HEK293 (cell line): ENCODE data around the gene FANCE.
A peak's percentile ranks its signal among the peaks of the same experiment; 100 is the strongest.

ENCODE experiments used
- CTCF ChIA-PET: fragments of 350-600 bp; formaldehyde crosslinking; extraction: SDS; loops from one replicate; lab custom pipeline; 2021; ENCODE audit warnings: antibody characterized with exemption; lab: Yijun Ruan, JAX
- POLR2A ChIA-PET: fragments of 300-600 bp; formaldehyde crosslinking; extraction: SDS; loops from one replicate; lab custom pipeline; 2020; ENCODE audit warnings: antibody characterized with exemption, inconsistent platforms; lab: Yijun Ruan, JAX
- H3K27ac ChIP-seq: fragments of 200-500 bp; sonication (Bioruptor generic); 2 replicates; pipeline ENCODE4 v1.5.1; 2014; ENCODE audit warnings: low read depth, low read length, control low read depth, inconsistent platforms; ENCODE audit errors: extremely low read depth
- H3K36me3 ChIP-seq, 2 experiments: fragments of 200-500 bp in 1 of 2; sonication (Bioruptor generic) in 1 of 2; 1 replicate in 1 of 2; 2 replicates in 1 of 2; pipeline ENCODE4 v1.5.1; 2014 to 2017; ENCODE audit warnings: inconsistent platforms in 2 of 2, low read length in 2 of 2; ENCODE audit not compliant: control insufficient read depth in 2 of 2, insufficient read depth in 1 of 2
- H3K4me1 ChIP-seq: fragments of 200-500 bp; sonication (Bioruptor generic); 2 replicates; pipeline ENCODE4 v1.5.1; 2014; ENCODE audit warnings: mild to moderate bottlenecking, low read length, inconsistent platforms; ENCODE audit not compliant: control insufficient read depth, insufficient read depth
- H3K4me3 ChIP-seq: 2 replicates; pipeline ENCODE4 v1.5.1; 2011; ENCODE audit warnings: low read depth, mild to moderate bottlenecking, control low read depth, low read length, moderate library complexity
- H3K9me3 ChIP-seq: fragments of 200-500 bp; sonication (Bioruptor generic); 2 replicates; pipeline ENCODE4 v1.5.1; 2014; ENCODE audit warnings: low read depth, low read length, inconsistent platforms; ENCODE audit not compliant: control insufficient read depth, insufficient read depth
- AEBP2 ChIP-seq: fragments of 450-650 bp; formaldehyde crosslinking; IDR thresholded peaks from 2 replicates; pipeline ENCODE4 v1.5.1; 2016; ENCODE audit warnings: missing biosample characterization, missing genetic modification characterization, borderline replicate concordance
- GLIS1 ChIP-seq: fragments of 450-650 bp; formaldehyde crosslinking; IDR thresholded peaks from 2 replicates; pipeline ENCODE4 v1.5.1; 2016; ENCODE audit warnings: missing biosample characterization, missing genetic modification characterization
- MZF1 ChIP-seq: fragments of 450-650 bp; formaldehyde crosslinking; IDR thresholded peaks from 2 replicates; pipeline ENCODE4 v1.5.1; 2017; ENCODE audit warnings: missing biosample characterization, missing genetic modification characterization, borderline replicate concordance
- OVOL3 ChIP-seq: fragments of 450-650 bp; formaldehyde crosslinking; IDR thresholded peaks from 2 replicates; pipeline ENCODE4 v1.5.1; 2016; ENCODE audit warnings: missing biosample characterization, missing genetic modification characterization
- SP7 ChIP-seq: fragments of 450-650 bp; formaldehyde crosslinking; IDR thresholded peaks from 2 replicates; pipeline ENCODE4 v1.5.1; 2016; ENCODE audit warnings: missing biosample characterization, missing genetic modification characterization
- TCF7L2 ChIP-seq: IDR thresholded peaks from 2 replicates; pipeline ENCODE4 v1.6.1; 2011; ENCODE audit warnings: low read depth, mild to moderate bottlenecking, inconsistent platforms, low read length, moderate library complexity, borderline replicate concordance
- ZFHX2 ChIP-seq: fragments of 450-650 bp; formaldehyde crosslinking; conservative IDR thresholded peaks from 2 replicates; pipeline ENCODE4 v1.5.1; 2016; ENCODE audit warnings: missing biosample characterization, missing genetic modification characterization
- ZNF18 ChIP-seq: fragments of 450-650 bp; formaldehyde crosslinking; IDR thresholded peaks from 2 replicates; pipeline ENCODE4 v1.5.1; 2016; ENCODE audit warnings: missing biosample characterization, missing genetic modification characterization
- ZNF214 ChIP-seq: fragments of 450-650 bp; formaldehyde crosslinking; IDR thresholded peaks from 2 replicates; pipeline ENCODE4 v1.5.1; 2017; ENCODE audit warnings: missing biosample characterization, mild to moderate bottlenecking, missing genetic modification characterization, borderline replicate concordance
- ZNF221 ChIP-seq: fragments of 450-650 bp; formaldehyde crosslinking; IDR thresholded peaks from 2 replicates; pipeline ENCODE4 v1.5.1; 2017; ENCODE audit warnings: missing biosample characterization, missing genetic modification characterization, borderline replicate concordance
- ZNF280D ChIP-seq: fragments of 450-650 bp; formaldehyde crosslinking; IDR thresholded peaks from 2 replicates; pipeline ENCODE4 v1.5.1; 2016; ENCODE audit warnings: missing biosample characterization, missing genetic modification characterization
- ZNF292 ChIP-seq: fragments of 450-650 bp; formaldehyde crosslinking; IDR thresholded peaks from 2 replicates; pipeline ENCODE4 v1.5.1; 2016; ENCODE audit warnings: low read depth, missing biosample characterization, missing genetic modification characterization, borderline replicate concordance
- ZNF324 ChIP-seq: fragments of 450-650 bp; formaldehyde crosslinking; IDR thresholded peaks from 2 replicates; pipeline ENCODE4 v1.5.1; 2016; ENCODE audit warnings: missing biosample characterization, missing genetic modification characterization
- ZNF354C ChIP-seq: fragments of 450-650 bp; formaldehyde crosslinking; IDR thresholded peaks from 2 replicates; pipeline ENCODE4 v1.5.1; 2016; ENCODE audit warnings: missing biosample characterization, missing genetic modification characterization, low read depth, borderline replicate concordance
- ZNF37A ChIP-seq: fragments of 450-650 bp; IDR thresholded peaks from 2 replicates; pipeline ENCODE4 v1.5.1; 2018; ENCODE audit warnings: missing biosample characterization, missing genetic modification characterization
- ZNF513 ChIP-seq: fragments of 450-650 bp; IDR thresholded peaks from 2 replicates; pipeline ENCODE4 v1.5.1; 2018; ENCODE audit warnings: missing biosample characterization, missing genetic modification characterization
- ZNF514 ChIP-seq: fragments of 450-650 bp; formaldehyde crosslinking; IDR thresholded peaks from 2 replicates; pipeline ENCODE4 v1.5.1; 2016; ENCODE audit warnings: missing biosample characterization, missing genetic modification characterization
- ZNF530 ChIP-seq: fragments of 450-650 bp; formaldehyde crosslinking; IDR thresholded peaks from 2 replicates; pipeline ENCODE4 v1.5.1; 2016; ENCODE audit warnings: low read depth, missing biosample characterization, missing genetic modification characterization
- ZNF560 ChIP-seq: fragments of 450-650 bp; formaldehyde crosslinking; IDR thresholded peaks from 2 replicates; pipeline ENCODE4 v1.5.1; 2017; ENCODE audit warnings: missing biosample characterization, missing genetic modification characterization, borderline replicate concordance
- ZNF629 ChIP-seq: fragments of 450-650 bp; formaldehyde crosslinking; IDR thresholded peaks from 2 replicates; pipeline ENCODE4 v1.5.1; 2017; ENCODE audit warnings: missing biosample characterization, missing genetic modification characterization
- ZNF747 ChIP-seq: fragments of 450-650 bp; formaldehyde crosslinking; IDR thresholded peaks from 2 replicates; pipeline ENCODE4 v1.5.1; 2016; ENCODE audit warnings: missing biosample characterization, missing genetic modification characterization
- ZNF843 ChIP-seq: fragments of 450-650 bp; formaldehyde crosslinking; IDR thresholded peaks from 2 replicates; pipeline ENCODE4 v1.5.1; 2016; ENCODE audit warnings: missing biosample characterization, missing genetic modification characterization
- TF ChIP-seq, protein P1 (sequence below): fragments of 450-650 bp; formaldehyde crosslinking; IDR thresholded peaks from 2 replicates; pipeline ENCODE4 v1.5.1; 2017; ENCODE audit warnings: missing biosample characterization, missing genetic modification characterization

The FANCE gene

DNA sequence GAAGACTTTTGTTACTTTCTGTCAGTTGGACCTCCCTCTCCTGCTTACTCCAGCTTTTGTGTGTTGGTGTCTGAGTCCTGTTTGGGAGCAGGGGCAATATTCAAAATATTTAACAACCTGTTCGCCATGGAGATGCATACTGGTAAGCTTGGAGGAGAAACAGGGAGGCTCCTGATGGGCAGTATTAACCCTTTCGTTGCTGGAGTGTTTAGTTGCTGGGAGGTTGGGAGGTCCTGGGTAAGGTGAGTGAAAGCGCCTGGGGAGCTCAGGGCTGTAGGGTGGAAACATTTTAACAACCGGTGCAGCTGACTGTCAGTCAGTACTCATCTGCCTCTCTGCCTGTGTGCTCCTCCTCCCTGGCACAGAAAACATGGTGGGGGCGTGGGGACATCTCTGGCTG lies 56.4 kb downstream of the FANCE start:
- H3K27ac ChIP-seq = no peak overlapping the region
- H3K4me3 ChIP-seq = no peak overlapping the region
- TF ChIP-seq ZNF514 (no peak), OVOL3 (tag by site-specific recombination) (no peak), GLIS1 (tag by site-specific recombination) (no peak), ZNF324 (tag by site-specific recombination) (no peak), ZNF37A (no peak), MZF1 (tag by site-specific recombination) (no peak), ZNF221 (no peak), ZNF843 (tag by site-specific recombination) (no peak), ZNF560 (no peak)
- CTCF ChIA-PET = interaction anchor here (0.5 to 2.1 kb wide), 4 partner anchors 15 to 243 kb away, joined by 3 to 8 read pairs (median 4); no protein-coding TSS in a partner anchor
- no peaks in the 10 kb centered on the region for H3K36me3 ChIP-seq
- H3K9me3 ChIP-seq = no peaks in the 10 kb centered on the region
- POLR2A ChIA-PET = interaction anchor here (1.0 kb wide), 1 partner anchor 40 kb away, joined by 3 read pairs; the partner anchor contains the start of gene RPL10A
- no peaks in the 10 kb centered on the region for H3K4me1 ChIP-seq

DNA sequence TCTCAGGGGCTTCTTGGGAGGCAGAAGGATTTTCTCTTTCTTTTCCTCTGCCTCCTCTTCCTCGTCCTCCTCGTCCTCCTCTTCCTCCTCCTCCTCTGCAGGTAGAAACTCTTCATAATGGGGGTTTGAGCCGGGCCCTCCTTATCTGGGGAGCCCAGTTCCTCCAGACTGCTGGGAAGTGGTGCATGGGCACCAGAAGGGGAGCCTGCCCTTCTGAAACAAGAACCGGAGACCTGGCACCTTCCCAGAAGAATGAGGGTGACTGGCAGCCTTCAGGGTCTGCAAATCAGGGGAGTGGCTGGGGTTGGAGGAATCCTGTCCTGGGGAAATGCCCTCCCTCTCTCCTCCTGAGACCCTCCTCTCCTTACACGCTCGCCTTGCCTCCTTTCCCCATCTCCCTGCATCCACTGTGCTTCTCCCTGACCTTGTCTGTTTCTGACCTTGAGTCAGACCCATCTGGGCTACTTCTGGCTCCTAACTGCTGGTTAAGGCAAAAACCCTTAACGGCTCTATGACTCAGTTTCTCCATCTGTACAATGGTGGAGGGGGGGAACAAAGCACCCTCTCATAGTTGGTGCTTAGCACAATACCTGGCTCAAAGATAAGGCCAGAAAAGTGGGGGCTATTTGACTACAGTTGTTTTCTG lies 58.9 kb downstream of the FANCE start:
- TF ChIP-seq ZNF280D (tag by site-specific recombination) (no peak), ZNF513 (peak; percentile 80)
- Histone ChIP-seq H3K36me3 (no peaks in the 10 kb centered on the region), H3K4me1 (no peaks in the 10 kb centered on the region), H3K9me3 (no peaks in the 10 kb centered on the region), H3K4me3 (no peak overlapping the region), H3K27ac (no peak overlapping the region)
- POLR2A ChIA-PET = no interaction called here
- CTCF ChIA-PET = no interaction called here

DNA sequence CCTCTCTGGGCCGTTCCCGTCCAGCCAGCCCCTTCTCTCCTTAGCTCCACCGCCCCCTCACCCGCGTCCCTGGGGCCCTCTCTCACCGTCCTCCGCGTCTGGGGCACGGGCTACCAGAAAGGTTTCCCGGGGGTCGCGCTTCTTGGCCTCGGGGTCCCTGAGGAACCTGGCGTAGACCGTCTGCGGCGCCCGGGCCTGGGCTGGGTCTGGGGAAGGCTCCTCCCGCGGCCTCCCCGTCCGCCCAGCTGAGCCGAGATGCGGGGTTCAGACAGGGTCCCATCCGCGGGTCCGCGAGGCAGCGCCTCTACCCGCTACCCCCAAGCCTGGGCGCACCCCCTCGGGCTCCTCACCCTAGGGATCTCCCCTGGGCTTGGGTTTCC lies 59.4 kb downstream of the FANCE start:
- no peak overlapping the region for H3K27ac ChIP-seq
- H3K9me3 ChIP-seq = no peaks in the 10 kb centered on the region
- CTCF ChIA-PET = no interaction called here
- no peak overlapping the region for H3K4me3 ChIP-seq
- H3K4me1 ChIP-seq = no peaks in the 10 kb centered on the region
- H3K36me3 ChIP-seq = no peaks in the 10 kb centered on the region
- POLR2A ChIA-PET = no interaction called here
- TF ChIP-seq ZNF292 (tag by site-specific recombination) (no peak), ZNF514 (no peak), TCF7L2 (no peak), ZNF560 (no peak), ZNF18 (tag by site-specific recombination) (no peak), SP7 (tag by site-specific recombination) (no peak), ZNF629 (tag by site-specific recombination) (no peak), ZNF214 (tag by site-specific recombination) (no peak), ZNF354C (no peak), ZFHX2 (tag by site-specific recombination) (no peak), ZNF747 (tag by site-specific recombination) (no peak), AEBP2 (tag by site-specific recombination) (no peak), ZNF221 (no peak), ZNF530 (no peak)
- TF ChIP-seq, protein P1, sequence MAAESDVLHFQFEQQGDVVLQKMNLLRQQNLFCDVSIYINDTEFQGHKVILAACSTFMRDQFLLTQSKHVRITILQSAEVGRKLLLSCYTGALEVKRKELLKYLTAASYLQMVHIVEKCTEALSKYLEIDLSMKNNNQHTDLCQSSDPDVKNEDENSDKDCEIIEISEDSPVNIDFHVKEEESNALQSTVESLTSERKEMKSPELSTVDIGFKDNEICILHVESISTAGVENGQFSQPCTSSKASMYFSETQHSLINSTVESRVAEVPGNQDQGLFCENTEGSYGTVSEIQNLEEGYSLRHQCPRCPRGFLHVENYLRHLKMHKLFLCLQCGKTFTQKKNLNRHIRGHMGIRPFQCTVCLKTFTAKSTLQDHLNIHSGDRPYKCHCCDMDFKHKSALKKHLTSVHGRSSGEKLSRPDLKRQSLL (tag by site-specific recombination) = no peak
